NT2/D1 (cell line): ENCODE measurements around the gene NBEAL2.

Experiments used
- YY1 ChIP-seq: IDR thresholded peaks from 2 replicates; pipeline ENCODE4 v1.6.1; 2011; ENCODE audit not compliant: insufficient read length, insufficient read depth
- ZNF274 ChIP-seq: IDR thresholded peaks from 2 replicates; pipeline ENCODE4 v1.6.1; 2011; ENCODE audit warnings: mild to moderate bottlenecking, low read depth, low read length

- TF ChIP-seq ZNF274, result no peak
- TF ChIP-seq YY1, result no peak
Observed at GRCh38 chr3:47042231-47042791, 62.8 kb downstream of the NBEAL2 start.
